Lower leg skin (tissue), 4 donors: Measurements from ENCODE around the gene ELOVL1. TPM values are rescaled to one million over a fixed set of nuclear protein-coding genes. Genes with fewer than 3 reads are reported as not detected.

Experiments
- DNase-seq, 2 donors: peaks; one replicate each; pipeline ENCODE4 v3.0.0-alpha.2; 2019; ENCODE audit warnings: low spot score in 2 of 2
- H3K4me3 ChIP-seq: fragments of 200-600 bp; sonication (generic); 2 replicates; pipeline ENCODE4 v1.5.1; 2017; ENCODE audit warnings: mild to moderate bottlenecking, low read depth; ENCODE audit not compliant: poor library complexity, severe bottlenecking
- POLR2A ChIP-seq, 2 donors: fragments of 450-650 bp; IDR thresholded peaks; one replicate each; pipeline ENCODE4 v1.6.1; 2016 to 2017; ENCODE audit warnings: antibody characterized with exemption in 2 of 2, mild to moderate bottlenecking in 1 of 2, moderate library complexity in 1 of 2
- WGBS, 2 donors: methylation state at CpG; one replicate each; pipeline ENCODE4 v1.1.5; 2018; 5-methylcytosine and 5-hydroxymethylcytosine counted together
- intact Hi-C: fragments of 100-400 bp; cut with DNase I; formaldehyde crosslinking; loops from one replicate; pipeline ENCODE4 v1.15.0; 2023; ENCODE audit warnings: low total_unique reads
- total RNA-seq, 4 donors: library from RNA; depleted of rRNA; stranded (reverse); fragments of >200 nt; gene quantifications; one replicate each; pipeline ENCODE4 v1.1.0, GENCODE V29; 2016
- TF ChIP-seq, protein P1 (sequence below), 3 donors: fragments of 450-650 bp; IDR thresholded peaks; one replicate each; pipeline ENCODE4 v1.5.1; 2016; ENCODE audit warnings: antibody characterized with exemption in 3 of 3, mild to moderate bottlenecking in 3 of 3, moderate library complexity in 2 of 3

Gene ELOVL1
- total RNA-seq, 4 donors from 2014 or later: 359 to 592 (median 401) TPM

DNA sequence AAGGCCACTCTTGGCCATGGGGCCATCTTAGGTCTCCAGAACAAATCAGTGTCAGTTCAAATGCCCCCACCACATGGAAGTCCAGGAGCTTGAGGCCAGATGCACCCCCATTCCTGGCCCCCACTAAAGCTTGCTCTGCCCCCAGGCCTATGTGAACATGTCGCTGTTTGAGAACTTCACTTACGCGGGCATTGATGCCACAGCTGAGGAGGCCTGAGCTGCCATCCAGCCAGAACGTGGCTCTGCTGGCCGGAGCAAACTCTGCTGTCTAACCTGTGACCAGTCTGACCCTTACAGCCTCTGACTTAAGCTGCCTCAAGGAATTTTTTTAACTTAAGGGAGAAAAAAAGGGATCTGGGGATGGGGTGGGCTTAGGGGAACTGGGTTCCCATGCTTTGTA lies 45.3 kb downstream of the ELOVL1 start:
- TF ChIP-seq POLR2A (IDR thresholded peaks at IDR 0.05): no peak
- TF ChIP-seq, protein P1, sequence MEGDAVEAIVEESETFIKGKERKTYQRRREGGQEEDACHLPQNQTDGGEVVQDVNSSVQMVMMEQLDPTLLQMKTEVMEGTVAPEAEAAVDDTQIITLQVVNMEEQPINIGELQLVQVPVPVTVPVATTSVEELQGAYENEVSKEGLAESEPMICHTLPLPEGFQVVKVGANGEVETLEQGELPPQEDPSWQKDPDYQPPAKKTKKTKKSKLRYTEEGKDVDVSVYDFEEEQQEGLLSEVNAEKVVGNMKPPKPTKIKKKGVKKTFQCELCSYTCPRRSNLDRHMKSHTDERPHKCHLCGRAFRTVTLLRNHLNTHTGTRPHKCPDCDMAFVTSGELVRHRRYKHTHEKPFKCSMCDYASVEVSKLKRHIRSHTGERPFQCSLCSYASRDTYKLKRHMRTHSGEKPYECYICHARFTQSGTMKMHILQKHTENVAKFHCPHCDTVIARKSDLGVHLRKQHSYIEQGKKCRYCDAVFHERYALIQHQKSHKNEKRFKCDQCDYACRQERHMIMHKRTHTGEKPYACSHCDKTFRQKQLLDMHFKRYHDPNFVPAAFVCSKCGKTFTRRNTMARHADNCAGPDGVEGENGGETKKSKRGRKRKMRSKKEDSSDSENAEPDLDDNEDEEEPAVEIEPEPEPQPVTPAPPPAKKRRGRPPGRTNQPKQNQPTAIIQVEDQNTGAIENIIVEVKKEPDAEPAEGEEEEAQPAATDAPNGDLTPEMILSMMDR (IDR thresholded peaks at IDR 0.05): no peak
- intact Hi-C loops: no loop called here
- DNase-seq: no peak
- H3K4me3 ChIP-seq: no peak overlapping the region
- 87 to 88% methylated on average over 5 of the region's 5 CpGs for WGBS, 2 donors

DNA sequence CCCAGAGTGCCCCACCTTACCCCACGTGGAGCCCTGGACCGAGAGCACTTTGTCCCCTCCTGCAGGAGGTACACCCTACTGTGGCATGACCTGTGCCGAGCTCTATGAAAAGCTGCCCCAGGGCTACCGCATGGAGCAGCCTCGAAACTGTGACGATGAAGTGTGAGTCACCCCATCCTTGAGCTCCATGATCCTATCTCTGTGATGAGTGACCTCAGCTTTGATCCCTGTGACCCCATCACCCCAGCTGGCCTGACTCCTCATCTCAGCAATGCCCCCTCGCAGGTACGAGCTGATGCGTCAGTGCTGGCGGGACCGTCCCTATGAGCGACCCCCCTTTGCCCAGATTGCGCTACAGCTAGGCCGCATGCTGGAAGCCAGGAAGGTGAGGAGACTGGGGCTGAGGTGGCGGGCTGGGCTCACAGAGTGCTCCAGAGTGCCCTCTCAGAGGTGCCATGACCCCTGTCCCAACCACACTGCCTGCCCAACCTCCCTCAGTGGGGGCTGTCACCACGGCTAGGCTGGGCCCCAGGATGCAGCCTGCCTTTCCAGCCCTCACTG lies 46.4 kb downstream of the ELOVL1 start:
- 89 to 93% methylated on average over 7 to 14 of the region's 16 CpGs for WGBS, 2 donors
- intact Hi-C loops: no loop called here
- H3K4me3 ChIP-seq: no peak overlapping the region
- no peak for DNase-seq
- TF ChIP-seq, protein P1 (IDR thresholded peaks at IDR 0.05): no peak
- TF ChIP-seq POLR2A (IDR thresholded peaks at IDR 0.05): no peak

DNA sequence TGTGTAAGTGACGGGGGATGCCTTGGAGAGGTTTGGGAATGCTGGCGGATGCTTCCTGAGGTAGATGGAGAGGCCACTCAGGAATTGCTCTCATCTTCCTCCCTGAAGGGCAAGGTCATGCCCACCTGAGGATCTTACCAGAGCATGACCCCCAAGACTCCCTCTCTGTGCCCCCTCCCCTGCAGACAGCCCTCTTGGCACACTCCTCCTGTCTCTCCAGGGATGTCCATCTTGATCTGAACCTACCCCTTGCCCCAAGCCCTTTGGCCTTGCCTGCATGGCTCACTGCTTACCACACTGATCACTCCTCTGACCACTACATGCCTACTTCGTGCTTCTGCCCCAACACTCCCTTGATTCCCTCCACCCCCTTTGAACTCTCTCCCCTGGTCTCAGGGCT lies 48.0 kb downstream of the ELOVL1 start:
- DNase-seq: no peak
- intact Hi-C loops: no loop called here
- H3K4me3 ChIP-seq: no peak overlapping the region
- WGBS, 2 donors: 100% methylated on average over 2 of the region's 3 CpGs
- TF ChIP-seq, protein P1 (IDR thresholded peaks at IDR 0.05): no peak
- TF ChIP-seq POLR2A (IDR thresholded peaks at IDR 0.05): no peak

DNA sequence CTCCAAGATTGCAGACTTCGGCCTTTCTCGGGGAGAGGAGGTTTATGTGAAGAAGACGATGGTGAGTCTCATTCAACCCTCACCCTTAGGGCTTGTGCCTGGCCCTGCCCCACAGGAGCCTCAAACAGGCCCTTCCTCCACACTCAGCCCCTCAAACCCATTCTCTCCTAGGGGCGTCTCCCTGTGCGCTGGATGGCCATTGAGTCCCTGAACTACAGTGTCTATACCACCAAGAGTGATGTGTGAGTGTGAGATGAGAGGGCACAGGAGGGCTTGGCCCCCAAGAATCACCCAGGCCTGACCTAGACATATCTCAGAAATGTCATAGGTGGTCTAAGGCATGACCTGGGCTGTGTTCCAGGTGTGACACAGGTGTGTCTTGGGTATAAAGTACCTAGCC lies 48.5 kb downstream of the ELOVL1 start:
- intact Hi-C loops: no loop called here
- TF ChIP-seq POLR2A (IDR thresholded peaks at IDR 0.05): no peak
- TF ChIP-seq, protein P1 (IDR thresholded peaks at IDR 0.05): no peak
- WGBS, 2 donors: 87 to 93% methylated on average over 5 of the region's 5 CpGs
- no peak overlapping the region for H3K4me3 ChIP-seq
- no peak for DNase-seq

DNA sequence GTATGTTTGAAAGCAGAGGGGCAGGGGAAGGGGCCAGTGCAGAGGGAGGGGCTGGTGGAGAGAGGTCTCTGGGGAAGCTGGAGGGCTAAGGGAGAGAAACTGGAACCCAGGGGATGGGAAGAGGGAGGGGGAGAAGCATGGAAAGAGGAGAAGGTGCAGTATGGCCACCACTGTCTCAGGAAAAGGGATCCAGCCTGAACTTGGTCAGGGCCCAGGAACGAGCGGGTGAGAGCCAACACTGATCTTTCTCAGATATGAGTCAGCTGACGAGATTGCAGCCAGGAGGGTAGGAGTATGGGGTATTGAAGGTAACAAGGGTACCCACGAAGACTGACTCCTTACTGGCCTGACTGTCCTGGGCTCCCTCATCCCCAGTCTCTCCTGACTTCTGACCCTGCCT lies 49.0 kb downstream of the ELOVL1 start:
- DNase-seq: no peak
- 64 to 67% methylated on average over 4 of the region's 4 CpGs for WGBS, 2 donors
- H3K4me3 ChIP-seq: no peak overlapping the region
- intact Hi-C loops: no loop called here
- TF ChIP-seq, protein P1 (IDR thresholded peaks at IDR 0.05): no peak
- no peak for TF ChIP-seq POLR2A (IDR thresholded peaks at IDR 0.05)

DNA sequence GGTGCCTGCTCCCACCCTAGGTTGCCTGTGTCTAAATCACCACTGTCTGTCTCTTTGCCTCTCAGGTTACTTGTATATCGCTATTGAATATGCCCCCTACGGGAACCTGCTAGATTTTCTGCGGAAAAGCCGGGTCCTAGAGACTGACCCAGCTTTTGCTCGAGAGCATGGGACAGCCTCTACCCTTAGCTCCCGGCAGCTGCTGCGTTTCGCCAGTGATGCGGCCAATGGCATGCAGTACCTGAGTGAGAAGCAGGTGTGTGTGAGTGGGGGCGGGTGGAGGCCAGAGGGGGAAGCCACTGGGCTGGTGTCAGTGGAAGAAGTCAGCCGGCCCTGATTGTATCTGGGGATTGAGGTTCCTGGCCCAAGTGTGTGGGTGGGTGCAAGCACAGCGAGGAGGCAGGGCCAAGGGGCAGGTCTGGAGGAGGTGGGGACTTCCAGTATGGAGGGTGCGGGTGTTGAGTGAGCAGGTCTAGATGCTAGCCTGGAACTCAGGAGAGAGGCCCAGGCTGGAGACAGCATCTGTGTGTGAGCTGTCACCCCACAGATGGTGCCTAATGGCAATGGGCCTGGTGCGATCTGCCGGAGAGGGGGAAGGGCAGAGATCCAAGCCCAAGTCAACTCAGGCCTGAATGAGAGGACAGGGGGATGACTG lies 49.9 kb downstream of the ELOVL1 start:
- no peak for TF ChIP-seq POLR2A (IDR thresholded peaks at IDR 0.05)
- TF ChIP-seq, protein P1 (IDR thresholded peaks at IDR 0.05): no peak
- no peak overlapping the region for H3K4me3 ChIP-seq
- no peak for DNase-seq
- 81 to 87% methylated on average over 15 of the region's 15 CpGs for WGBS, 2 donors
- intact Hi-C loops: no loop called here
